Frontal cortex (tissue), 4 donors: ENCODE measurements around the gene EXOC2. TPM values are rescaled to one million over a fixed set of nuclear protein-coding genes. Genes with fewer than 3 reads are reported as not detected.
A peak's percentile ranks its signal among the peaks of the same experiment; 100 is the strongest.

Experiments
- DNase-seq, 2 donors: peaks; one replicate each; pipeline ENCODE4 v3.0.0; 2012; ENCODE audit warnings: low spot score in 2 of 2
- FAIRE-seq: peaks from 2 replicates; lab custom pipeline; 2012; peaks lifted over from hg19 to GRCh38; lab: Jason Lieb, UNC
- total RNA-seq: library from RNA; depleted of rRNA; stranded (reverse); fragments of >200 nt; gene quantifications from one replicate; pipeline ENCODE4 v1.2.3, GENCODE V29; 2014
- donor health status: control.
- donor health status: control.
- donor health status: control.

The EXOC2 gene
- total RNA-seq, 1 donor from 2014 or later, result 61.6 TPM

DNA sequence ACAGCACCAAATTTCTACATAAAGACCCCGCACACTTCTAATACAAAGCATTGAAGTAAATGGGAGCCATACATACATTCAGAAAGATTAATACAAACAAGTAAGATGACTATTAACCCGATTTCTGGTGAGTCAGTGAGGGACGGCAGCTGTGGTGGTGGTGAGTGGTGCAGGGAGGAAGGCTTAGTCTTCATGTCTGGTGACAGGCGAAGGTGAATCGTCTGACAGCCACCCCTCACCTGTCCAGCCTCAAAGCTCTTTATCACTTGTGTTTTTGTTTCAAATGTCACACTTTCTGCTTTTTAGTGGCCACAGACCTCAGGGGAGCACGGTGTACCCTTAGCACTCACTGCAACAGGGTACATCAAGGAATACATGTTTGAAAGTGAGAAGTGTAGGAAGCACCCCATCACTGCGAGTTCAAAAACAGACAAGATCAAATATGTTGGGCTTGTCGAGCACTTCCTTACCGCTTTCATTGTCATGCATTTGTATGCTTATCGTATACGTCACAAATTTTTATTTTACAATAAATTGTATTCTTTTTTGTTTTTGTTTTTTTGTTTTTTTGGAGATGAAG lies 237.8 kb downstream of the EXOC2 start:
- DNase-seq, result no peak
- FAIRE-seq, result no peak

DNA sequence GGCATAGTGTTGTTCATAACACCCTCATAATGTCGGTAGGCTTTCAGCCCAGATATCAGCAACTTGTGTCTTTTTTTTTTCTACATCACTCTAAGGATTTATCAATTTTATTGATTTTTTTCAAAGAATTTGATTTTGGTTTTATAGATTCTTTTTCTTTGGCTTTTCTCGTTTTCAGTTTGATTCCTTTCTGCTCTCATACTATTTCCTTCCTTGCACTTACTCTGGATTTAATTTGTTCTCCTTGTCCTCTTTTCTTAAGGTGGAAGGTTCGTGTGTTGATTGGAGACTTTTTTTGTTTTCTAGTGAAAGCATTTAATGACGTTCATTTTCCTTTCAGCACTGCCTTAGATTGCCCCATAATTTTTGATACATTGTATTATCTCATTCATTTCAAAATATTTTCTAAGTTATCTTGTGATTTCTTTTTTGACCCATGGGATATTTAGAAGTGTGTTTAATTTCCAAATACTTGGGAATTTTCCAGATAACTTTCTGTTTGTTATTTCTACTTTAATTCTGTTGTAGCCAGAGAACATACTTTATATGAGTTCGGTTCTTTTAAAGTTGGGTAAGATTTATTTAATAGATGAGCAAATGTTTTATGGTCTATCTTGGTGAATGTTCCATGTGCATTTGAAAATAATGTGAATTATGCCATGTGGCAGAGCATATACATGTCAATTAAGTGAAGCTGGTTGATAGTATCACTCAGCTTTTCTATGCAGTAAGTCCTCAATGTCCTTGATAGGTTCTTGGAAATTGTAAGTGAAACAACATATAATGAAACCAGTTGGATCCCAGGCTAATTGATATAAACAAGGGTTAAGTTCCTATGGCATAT lies 238.6 kb downstream of the EXOC2 start:
- no peak for DNase-seq
- no peak for FAIRE-seq

DNA sequence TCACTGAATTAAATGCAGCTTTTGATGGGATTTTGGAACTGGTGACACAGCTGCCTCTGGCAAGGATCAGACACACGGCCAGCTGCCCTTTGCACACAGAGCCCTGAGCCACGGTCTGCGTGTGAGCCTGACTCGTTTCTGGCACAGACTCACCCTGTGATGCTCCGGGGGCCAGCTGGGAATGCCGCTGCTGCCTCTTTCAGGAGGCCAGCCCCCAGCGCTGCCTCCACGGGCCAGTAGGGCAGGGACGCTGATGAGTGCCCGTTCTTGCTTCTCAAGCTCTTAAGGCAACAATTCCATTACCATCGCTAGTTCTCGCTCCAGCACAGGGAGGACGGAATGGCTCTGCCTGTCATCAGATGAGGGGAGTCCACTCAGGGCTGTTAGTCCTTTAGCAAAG lies 239.8 kb downstream of the EXOC2 start:
- DNase-seq (peak; percentile 51 to 74), FAIRE-seq (no peak)

DNA sequence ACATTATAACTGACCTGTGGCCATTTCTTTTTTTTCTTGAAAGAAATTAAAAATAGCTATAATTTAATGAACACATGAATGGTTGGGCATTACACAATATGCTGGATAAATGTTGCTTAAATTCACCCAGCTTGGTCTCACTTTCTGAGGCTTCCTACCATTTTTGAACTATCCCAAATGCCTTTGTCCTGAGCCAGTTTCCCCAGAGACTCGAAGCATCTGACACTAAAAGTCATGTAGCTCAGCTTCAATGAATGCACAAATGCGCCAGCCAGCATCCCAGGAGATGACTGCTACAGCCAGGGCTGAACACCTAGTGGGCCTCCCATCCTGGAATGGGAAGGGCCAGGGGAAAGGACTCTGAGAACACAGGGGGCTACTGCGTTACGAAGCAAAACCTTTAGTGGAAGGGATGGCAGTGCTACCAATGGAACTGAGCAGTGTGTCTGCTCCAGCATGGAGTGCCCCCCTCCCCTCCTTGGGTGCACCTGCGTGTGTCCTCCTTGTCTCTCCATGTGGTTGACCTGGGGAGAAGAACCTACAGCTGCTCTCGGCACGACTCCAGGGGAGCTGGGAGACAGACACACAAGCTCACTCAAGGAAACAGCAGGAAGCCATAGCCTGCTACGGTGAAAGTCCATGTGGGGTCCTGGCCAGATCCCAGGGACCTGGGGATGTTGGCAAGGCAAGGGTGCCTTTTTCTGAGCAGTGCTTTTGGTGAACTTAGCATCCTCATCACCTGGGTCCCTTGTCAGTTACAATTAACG lies 240.5 kb downstream of the EXOC2 start:
- no peak for DNase-seq
- FAIRE-seq, result no peak

DNA sequence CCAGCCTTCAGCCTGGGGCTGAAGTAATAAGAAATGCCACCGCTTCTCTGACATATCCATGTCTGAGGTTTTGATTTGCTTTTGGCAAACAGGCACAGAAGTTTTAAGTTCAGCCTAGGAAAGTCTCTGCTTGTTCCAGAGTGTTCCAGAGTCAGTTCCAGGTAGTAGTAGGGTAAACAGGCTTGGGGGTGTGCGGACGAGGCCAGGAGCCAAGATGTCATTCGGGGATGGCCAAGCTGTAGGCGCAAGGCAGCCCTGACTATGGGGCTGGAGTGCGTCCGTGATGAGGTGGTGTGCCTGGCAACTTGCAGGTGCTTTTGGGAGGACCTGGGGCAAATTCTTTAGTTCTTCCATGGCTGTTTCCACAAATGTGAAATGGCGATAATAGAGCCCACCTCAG lies 241.1 kb downstream of the EXOC2 start:
- no peak for DNase-seq
- no peak for FAIRE-seq

DNA sequence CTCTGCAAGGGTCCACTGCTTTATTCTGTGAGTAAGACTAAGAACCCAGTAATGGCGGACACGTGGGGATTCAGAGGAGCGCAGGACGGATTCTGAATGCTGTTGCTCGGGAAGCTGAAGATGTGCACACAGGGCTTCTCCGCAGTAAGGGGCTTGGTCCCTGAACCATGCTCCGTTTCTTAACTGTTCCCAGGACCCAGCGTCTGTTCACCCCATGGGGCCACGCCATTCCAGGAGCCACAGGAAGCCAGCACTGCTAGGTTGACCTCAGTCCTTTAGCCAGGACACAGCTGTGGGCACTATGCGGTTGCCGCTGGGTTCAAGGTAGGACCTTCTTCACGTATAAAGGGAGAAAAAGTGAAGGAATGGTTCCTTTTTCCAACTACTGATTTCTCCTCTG lies 241.6 kb downstream of the EXOC2 start:
- FAIRE-seq (no peak), DNase-seq (no peak)

DNA sequence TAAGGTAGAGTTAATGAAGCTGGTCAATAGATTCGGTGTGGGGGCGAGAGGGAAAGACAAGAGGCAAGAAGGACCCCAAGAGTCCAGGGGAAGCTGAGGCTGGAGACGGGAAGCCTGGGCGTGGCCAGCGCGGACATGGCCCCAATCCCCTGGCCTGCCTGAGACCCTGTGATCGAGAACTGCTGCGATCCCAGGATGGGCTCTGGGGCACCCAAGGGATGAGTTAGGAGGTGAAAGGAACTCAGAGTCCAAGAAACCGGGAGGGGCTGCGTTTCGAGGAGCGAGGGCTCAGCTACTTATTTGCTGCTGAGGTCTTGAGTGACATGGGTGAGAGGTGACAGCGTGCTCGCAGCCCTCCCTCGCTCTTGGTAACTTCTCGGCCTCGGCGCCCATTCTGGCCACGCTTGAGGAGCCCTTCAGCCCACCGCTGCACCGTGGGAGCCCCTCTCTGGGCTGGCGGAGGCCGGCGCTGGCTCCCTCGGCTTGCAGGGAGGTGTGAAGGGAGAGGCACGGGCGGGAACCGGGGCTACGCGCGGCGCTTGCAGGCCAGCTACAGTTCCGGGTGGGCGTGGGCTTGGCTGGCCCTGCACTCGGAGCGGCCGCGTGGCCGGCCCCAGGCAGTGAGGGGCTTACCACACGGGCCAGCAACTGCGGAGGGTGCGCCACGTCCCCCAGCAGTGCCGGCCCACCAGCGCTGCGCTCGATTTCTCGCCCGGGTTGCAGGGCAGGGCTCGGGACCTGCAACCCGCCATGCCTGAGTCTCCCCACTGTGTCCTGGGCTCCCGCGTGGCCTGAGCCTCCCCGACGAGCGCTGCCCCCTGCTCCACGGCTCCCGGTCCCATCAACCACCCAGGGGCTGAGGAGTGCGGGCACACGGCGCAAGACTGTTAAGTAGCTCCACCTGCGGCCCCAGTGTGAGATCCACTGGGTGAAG lies 243.2 kb downstream of the EXOC2 start:
- no peak for DNase-seq
- no peak for FAIRE-seq

DNA sequence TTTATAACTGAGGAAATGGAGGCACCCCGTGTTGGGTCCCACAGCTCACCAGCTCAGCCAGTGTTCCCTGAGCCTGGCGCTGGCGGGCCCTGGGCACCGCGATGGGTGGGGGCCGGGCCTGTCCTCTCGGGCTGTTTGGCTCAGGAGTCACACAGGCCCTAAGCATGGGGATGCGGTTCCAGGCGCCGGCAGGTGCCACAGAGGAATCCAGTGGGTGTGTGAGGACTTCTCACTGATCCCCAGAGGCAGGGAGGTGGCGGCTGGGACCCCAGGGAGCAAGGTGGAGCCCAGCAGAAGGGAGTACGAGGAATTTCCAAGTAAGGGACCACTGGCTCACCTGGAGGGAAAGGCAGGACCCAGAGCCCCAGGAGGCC lies 243.9 kb downstream of the EXOC2 start:
- FAIRE-seq (no peak), DNase-seq (no peak)

DNA sequence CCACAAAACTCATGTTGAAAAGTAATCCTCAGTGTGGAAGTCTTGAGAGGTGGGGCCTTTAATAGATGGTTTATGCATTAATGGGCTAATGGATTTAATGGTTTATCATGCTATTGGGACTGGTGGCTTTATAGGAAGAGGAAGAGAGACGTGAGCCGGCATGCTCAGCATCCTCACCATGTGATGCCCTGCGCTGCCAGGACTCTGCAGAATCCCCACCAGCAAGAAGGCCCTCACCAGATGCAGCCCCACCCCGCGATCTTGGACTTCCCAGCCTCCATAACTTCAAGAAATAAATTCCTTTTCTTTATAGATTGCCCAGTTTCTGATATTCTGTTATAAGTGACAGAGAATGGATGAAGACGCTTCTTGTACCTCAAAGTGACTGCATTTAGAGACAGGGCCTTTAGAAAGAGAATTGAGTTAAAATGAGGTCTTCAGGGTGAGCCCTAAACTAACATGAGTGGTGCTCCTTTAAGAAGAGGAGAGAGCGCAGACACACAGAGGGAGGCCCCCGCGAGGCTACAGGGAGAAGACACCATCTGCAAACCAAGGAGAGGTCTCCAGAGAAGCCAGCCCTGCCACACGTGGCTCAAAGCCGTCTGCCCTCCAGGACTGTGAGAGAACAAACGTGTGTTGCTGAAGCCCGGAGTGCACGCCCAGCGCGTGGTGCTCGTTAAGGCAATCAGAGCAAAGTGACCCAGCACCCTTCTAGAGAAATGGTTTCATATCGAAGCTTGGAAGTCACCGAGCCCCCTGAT lies 244.5 kb downstream of the EXOC2 start:
- DNase-seq, result no peak
- FAIRE-seq, result no peak

DNA sequence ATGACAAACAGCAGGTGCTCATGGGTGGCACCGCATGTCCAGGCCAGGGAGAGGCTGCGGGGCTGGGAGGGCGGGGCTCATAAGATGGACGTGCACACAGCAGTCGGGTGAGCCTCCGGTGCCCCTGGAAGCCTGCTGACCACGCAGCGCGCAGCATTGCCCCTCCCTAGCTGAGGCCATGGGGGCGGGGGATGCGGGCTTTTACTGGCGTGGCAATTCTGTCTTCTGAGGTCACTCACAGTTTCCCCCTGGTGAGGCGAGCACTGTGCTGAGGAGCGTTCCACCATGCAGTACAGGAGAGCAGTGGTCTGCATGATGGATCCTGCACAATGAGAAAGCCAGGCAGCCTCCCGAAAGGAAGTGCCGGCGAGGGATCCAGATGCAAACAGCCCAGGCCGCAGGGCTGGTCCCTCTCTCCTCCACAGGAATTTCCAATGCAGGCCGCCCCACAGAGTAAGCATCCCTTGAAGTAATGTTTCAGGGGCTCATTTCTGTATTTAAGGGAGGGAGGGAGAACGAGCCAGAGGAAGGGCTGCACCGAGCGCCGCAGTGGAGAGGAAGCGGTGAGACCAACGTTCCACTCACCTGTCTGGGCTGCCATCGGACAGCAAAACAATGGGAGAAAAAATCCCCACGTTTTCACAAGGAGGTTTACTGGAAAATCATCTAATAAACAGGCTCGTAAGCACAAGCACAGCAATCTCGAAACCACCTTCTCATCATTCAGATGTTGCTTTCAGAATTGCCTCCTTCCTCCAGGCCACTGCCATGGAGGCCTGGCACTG lies 245.4 kb downstream of the EXOC2 start:
- DNase-seq (no peak), FAIRE-seq (no peak)

DNA sequence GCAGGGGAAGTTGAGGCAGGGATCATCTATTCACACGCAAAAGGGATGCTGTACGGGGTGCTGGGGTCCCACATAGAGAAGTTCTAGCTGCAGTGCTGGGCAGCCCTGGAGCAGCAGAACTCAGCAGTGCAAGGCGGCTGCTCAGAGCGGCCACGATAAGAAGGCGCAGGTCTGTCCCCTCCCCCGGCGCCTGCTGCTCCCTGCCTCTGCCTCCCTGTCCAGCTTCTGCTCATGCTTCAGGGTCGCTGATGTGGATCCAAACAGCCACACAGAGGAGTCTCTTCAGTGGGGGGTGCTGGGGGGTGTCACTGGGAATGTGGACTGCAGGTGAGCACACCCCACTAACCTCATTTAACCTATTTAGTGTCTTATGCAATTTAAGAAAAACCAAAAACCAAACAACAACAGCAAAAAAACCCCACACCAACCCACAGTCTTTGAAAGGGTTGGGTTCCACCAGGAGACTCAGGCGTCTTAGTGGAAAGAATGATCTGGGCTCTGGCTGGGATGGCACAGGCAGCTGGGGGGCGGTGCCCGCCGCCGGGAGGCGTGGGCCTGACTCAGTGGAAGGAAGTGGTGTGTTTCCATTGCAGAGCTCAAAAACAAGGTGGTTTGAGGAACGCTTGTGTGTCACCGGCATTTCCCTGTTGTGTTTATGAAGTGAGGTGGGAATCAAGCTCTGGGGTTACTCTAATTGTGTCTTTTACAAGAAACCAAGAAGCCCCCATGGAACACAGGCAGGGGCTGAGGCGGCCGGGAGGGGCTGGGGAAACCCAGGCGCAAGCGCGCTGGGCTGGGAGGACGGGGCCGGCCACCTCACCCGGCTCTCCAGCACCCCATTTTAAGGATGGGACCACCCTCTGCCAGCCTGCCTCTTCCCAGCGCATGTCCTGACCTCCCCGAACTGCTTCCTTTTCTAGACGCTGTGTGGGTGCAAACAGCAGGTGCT lies 246.2 kb downstream of the EXOC2 start:
- DNase-seq, result no peak
- no peak for FAIRE-seq

DNA sequence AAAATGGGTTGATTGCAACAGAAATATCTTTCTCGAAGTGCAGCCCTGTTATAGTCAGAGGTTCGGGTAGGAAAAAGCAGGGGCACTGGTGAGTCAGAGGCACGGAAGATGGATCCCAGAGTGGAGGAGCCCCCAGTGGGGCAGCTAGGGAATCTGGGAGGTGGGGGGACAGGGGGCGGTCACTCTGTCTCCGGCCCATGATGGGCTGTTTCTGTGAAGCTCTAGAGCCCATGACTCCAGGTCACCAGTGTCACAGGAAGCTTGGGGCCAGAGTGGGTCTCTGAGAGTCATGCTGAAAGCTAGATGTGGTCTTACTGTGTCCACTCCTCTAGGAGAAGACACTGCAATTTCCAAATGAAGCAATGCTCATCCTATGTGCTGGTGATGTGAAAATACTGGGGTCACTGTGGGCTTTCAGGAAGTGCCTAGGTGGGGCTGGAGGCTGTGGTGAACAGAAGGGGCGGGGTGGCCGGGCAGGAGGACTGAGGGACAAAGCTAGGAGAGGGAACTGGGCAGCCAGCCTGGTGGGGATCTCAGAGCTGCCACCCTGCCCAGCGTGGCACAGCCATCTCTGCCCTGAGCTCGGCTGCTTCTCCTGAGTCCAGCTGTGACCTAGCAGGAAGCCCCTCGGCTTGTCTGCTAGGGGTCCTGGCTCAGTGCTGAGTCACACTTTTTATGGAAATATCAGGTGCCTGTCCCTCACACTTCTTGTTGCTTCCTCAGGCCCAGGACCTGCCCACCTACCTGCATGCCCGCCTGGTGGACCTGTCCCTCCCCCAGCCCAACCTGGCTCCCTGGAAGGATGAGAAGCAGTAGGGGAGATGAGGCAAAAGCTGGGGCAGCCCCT lies 247.1 kb downstream of the EXOC2 start:
- FAIRE-seq, result no peak
- DNase-seq, result no peak

DNA sequence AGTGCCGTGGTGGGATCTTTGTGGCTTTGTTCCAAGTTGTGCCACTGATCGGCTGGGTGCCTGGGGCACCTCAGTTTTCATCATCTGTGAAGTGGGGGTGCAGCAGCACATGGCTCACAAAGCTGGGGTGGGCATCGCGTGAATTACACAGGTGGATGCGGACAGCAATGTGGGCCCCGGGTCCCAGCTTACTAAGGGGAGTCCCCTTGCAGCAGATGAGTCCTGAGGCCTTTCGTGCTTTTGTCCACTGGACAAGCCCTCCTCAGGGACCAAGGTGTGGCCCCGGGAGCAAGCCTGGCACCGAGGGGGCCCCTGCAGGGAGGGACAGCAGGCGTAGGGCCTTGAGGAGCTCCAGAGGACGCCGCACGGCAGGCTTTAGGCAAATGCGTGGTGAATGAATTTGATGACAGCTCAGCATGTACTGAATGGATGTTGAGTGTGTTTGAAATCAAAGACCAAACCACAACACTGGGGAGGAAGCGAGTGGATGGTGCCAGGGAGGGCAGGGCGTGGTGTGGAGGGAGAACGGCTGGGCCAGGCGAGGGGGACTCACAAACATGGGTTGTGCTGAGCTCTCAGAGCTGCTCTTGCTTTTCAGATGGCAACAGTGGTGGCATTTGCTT lies 248.2 kb downstream of the EXOC2 start:
- no peak for FAIRE-seq

DNA sequence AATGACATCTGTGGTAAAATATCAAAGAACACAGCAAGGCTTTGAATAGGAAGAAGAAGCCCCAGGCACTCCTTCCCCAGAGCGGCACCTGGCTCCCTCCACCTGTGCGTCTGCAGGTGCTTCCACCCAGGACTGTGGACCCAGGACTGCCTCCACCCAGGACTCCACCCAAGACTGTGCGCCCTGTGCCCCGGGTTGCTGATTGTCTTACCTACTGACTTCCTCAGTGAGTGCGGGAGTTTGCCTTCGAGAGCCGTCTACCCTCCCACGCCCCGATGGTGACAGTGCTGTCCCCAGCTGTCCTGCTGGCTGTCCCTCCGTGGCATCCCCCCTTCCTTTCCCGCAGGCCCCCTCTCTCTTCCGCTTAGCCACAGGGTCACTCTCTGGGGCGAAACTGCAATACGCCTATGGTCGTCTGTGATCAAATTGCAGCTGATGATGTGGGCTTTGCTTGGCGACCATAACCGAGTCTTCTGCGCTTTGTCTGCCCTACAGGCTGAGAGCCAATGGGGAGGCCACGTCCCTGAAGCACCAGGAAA lies 249.2 kb downstream of the EXOC2 start:
- no peak for DNase-seq
- no peak for FAIRE-seq

More for the DNA sequence above, 248.2 kb downstream of the EXOC2 start:
- DNase-seq, result no peak

DNA sequence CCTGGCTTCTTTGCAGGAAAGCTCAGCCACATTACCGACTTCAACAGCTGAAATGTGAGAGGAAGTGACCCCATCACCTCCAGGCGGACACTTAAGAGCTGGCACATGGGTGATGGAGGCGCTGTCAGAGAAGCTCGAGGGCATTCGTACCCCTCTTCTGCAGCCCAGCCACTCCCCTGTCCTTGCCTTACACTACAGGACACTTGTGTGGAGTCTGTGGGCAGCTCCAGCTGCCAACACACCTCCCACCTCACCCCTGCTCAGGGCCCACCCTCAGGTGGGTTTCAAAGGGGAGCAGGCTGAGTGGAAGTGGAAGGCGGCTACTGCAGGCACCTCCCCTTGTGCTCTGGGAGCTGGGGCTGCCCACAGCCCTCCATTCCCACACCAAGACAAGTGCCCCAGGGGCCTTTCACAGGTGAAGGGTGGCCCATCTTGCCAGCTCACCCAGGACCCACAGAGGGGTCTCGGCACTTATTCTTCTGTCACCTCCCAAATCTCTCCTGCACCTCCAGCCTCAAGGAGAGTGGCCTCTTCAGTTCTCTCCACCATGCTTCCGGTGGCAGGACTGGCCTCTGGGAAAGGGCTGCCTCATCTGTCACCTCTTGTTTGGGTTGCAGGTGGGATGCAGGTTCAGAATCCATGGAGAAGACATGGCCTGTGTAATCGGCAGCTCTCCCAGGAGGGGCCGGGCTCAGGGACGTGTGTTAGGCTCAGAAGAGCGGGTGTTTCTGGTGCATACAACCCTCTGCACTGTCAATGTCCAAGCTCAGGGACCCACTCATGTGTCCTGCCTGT lies 251.6 kb downstream of the EXOC2 start:
- DNase-seq, result no peak
- no peak for FAIRE-seq
